NOMO-1 (cell line): ENCODE measurements around the gene STMN3.
A peak's percentile ranks its signal among the peaks of the same experiment; 100 is the strongest.
"Not testable (repeated sequence)": the region's sequence is repeated elsewhere in the genome, so short reads cannot be mapped to it uniquely, and the experiment has no call there.

Experiments
- DNase-seq, 2 experiments: peaks; one replicate each; lab custom pipeline; 2025; ENCODE audit not compliant: unreplicated experiment in 2 of 2; lab: John Stamatoyannopoulos, UW

Gene STMN3

DNA sequence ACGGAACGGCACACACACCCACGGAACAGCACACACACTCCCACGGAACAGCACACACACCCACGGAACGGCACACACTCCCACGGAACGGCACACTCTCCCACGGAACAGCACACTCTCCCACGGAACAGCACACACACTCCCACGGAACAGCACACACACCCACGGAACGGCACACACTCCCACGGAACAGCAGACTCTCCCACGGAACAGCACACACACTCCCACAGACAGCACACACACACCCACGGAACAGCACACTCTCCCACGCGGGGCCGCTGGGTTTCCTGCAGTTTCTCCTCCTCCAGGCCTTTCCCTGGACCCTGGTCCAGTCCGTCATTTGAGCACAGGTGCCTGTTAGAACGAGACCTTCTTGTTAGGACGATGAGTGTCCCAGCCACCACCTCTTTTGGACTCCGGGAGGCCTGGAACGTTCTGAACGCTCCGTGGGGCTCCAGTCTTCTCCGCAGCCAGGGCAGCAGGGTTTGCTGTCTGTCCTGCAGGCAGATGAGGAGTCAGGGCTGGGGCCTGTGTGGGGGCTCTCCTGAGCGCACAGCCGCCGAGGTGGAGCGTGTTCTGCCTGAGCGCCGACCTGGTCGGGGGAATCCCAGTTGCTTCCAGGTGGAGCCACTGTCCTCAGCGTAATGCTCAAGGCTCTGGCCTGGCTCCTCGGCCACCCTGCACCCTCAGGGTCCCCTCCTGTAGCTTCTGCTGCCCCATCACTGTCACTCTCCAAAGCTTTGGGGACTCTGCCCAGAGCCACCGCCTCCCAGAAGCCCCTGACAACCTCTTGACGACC is 25.6 kb upstream of the STMN3 start:
- no peak for DNase-seq

DNA sequence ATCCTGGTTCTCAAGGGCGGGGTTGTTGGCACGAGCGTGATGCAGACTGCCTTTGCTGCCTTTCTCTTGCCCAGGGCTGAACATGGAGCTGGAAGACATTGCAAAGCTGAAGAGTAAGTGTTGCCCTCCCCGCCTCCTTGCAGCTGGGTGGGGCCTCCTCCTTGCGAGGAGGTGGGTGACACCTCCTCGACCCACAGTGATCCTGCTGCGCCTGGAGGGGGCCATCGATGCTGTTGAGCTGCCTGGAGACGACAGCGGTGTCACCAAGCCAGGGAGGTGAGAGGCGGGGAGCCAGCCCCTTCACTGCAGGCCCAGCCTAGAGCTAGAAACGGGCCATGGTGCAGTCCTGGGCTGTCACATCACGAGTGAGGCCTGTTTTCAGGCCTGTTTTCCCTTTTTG is 24.8 kb upstream of the STMN3 start:
- DNase-seq, result no peak

DNA sequence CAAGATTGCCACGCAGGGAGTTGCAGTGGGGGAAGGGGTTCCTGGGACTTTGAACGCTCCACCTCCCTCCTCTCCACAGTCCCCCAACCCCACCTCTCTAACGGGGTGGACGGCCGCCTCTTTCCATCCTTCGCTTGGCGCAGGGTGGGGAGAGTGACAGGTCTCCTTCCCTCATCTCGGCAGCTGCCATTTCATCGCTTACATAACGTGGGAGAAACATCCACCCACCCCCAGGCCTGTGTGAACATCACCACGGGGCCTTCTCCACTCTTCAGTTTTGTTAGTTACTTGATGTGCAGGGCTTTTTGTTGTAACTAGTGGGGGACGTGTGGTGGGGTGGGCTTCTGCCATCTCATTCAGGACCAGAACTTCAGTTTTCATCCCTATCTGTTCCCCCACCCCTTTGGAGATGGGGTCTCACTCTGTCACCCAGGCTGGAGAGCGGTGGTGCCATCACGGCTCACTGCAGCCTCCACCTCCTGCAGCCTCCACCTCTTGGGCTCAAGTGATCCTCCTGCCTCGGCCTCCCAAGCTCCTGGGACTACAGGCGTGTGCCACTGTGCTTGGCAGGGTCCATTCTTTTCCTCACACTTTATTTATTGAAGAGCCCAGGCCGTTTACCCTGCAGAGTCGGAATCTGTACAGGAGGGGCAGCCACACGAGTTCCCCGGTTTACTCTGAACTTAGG is 22.6 kb upstream of the STMN3 start:
- no peak for DNase-seq

DNA sequence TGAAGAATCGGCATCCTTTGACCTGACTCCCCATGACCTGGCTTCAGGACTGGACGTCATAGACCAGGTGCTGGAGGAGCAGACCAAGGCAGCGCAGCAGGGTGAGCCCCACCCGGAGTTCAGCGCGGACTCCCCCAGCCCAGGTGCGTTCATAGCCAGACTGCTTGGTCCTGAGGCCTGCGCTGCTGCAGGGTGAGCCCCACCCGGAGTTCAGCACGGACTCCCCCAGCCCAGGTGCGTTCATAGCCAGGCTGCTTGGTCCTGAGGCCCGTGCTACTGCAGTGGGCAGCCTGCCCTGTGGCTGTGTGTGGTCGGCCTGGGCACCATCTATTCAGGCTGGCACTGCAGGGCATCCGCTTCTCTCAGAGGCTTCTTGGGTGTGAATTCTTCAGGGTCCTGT is 20.7 kb upstream of the STMN3 start:
- no peak for DNase-seq

DNA sequence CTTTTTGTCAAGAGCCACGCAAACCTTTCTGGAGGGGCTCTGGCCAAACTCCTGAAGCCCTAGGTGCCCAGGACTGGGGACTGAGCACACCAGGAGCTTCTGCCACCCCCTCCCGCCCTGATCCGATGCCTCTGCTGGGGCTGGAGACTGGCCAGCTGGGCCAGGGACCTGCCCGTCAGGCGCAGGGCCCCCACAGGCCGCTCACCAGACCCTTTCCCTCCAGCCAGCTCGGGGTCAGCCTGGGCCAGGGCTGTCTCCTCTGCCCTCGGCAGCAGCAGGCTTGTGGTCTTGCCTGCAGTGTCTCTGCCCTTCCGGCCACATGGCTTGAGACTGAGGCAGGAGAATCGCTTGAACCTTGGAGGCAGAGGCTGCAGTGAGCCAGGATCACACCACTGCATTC is 19.4 kb upstream of the STMN3 start:
- no peak for DNase-seq

DNA sequence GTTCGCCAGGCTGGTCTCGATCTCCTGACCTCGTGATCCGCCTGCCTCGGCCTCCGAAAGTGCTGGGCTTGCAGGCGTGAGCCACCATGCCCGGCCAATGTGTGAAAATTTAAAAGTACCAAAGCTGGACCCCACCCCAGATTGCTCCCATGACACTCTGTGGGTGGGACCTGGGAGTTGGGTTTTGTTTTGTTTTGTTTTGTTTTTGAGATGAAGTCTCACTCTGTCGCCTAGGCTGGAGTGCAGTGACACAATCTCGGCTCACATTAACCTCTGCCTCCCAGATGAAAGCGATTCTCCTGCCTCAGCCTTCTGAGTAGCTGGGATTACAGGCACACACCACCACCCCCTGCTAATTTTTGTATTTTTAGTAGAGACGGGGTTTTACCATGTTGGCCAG is 18.5 kb upstream of the STMN3 start:
- not testable (repeated sequence) for DNase-seq

DNA sequence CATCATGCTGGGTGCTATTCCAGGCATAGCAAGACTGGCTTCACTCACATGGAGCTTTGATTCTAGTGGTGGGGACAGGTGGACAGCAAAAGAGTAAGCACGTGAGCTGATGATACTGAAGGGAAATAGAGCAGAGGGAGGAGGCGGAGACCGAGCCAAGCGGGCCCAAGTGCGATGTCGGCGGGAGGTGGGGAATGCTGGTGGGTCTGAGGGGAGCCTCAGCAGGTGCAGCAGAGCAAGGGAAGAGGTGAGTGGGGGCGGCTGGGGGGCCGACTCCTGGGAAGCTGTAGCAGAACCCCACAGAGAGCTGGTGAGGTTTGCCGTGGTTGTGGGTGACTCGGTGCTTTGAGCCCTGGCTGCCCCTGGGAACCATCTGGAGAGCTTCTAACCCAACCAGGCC is 15.1 kb upstream of the STMN3 start:
- DNase-seq, result no peak

DNA sequence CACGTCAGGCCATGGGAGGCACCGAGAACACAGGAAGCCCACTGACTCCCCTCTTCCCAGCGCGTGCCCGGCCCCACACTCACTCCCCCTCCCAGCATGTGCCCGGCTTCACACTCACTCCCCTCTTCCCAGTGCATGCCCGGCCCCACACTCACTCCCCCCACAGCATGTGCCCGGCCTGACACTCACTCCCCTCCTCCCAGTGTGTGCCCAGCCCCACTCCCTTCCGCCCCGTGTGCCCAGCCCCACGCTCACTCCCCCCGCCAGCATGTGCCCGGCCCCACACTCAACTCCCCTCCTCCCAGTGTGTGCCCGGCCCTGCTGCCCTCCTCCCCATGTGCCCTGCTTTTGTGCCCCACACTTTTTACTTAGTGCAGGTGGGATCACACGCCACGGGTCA is 14.6 kb upstream of the STMN3 start:
- DNase-seq, result no peak

DNA sequence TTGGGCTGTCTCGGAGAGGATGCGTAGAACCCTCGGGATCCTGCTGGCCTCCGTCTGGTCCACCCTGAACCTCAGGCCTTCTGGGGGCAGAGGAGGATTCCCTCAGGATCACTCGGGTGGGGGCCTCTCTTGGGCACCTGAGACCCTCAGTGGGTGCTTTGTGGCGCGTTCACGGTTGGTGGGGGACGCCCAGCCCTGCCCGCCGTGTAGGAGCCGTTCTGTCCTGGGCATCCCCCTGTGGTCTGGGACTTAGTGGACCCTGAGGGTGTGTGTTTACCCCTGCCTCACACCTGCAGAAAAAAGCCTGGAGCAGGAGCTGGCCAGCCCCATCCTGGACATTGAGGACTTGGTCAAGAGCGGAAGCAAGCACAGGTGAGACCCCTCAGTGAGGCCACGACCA is 12.5 kb upstream of the STMN3 start:
- no peak for DNase-seq

DNA sequence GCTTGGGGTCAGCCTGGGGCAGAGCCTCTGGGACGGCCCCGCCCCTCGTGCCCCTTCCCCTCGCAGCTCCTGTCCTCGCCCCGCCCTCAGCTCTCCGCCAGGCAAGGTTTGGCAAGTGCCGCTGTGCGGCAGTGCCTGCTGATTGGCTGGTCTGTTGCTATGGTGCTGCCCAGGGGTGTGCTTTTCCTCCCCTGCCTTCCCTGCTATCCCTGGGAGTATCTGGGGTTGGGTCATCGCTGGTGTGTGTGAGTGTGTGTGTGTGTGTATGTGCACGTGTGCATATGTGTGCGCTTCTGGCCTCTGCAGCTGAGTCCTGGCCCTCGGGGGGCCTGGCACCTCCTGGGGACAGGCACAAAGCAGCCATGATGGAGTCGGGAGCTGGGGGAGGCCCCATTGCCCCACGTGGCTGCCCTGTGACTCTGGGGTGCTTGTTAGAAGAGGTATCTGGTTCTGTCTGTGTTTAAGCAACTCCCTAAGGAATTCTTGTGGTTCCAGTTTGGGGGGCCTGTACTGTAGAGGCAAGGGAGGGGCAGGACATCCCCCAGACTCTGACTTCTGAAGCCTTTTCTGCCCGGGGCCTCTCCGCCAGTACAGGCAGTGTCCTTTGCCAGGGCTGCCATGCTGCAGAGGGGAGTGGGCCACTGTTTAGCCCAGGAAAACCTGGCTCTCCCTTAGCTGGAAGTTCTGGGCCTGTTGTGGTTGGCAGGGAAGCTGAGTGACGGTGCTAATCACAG is 11.8 kb upstream of the STMN3 start:
- no peak for DNase-seq

DNA sequence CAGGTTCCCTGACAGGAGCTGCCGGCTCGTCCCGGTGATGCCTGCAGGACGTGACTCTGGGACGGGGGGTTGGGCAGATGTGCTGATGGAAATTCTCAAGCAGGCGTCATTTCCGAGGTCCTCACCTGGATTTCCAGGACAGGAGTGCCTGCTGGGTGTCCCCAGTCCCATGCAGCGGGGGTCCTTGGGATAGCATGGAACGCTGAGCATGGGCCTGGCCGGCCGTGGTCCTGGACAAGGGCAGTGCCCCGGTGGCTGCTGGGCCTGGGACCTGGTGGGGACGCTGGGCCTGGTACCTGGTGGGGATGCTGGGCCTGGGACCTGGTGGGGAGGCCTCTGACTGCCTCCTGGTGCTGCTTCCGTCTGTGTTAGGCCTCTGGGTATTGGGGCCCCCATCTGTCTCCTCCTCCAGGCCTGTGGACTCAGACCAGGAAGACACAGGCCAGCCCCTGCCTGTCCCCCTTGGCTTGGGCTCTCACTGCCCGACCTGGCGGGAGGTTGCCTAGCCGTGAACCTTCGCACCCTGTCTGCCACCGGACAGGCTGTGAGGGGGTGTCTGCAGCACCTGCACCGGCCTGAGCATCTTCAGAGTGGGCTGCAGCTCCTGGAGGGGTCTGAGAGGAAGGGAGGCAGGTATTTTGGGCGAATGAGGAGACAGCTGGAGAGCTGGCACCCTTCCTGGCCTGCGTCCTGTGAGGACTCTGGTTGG is 11.1 kb upstream of the STMN3 start:
- DNase-seq, result no peak

DNA sequence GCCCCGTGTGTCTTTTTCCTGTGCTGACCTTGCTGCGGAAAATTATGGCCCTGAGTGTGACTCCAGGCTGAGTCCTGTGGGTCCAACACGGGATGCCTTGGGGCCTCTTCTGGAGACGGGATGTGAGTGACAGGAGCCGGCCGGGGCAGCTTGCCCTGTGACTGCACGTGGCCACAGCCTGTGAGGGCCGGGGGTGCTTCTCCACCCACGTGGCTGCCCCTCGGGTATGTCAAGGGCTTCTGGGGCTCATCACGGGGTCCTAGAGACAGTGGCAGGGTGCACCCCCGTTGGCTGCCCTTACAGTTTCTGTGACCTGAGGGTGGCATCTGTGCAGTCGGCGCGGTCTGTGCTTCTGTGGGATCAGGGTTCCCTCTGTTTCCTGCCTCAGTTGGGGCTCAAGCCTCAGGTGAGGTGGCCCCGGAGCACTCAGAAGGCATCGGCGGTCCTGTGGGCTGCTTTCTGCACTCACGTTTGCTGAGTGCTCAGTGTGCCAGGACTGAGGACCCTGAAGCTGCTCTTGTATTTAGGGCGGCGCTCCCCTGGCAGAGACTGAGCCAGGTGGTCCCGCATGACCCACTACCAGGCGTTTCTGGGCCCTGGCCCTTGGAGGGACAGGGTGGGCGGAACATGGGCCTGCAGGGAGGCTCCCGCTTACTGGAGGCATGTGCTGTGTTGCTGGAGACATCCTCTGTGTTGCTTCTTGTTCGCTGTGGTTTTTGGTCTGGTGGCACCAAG is 10.3 kb upstream of the STMN3 start:
- no peak for DNase-seq

DNA sequence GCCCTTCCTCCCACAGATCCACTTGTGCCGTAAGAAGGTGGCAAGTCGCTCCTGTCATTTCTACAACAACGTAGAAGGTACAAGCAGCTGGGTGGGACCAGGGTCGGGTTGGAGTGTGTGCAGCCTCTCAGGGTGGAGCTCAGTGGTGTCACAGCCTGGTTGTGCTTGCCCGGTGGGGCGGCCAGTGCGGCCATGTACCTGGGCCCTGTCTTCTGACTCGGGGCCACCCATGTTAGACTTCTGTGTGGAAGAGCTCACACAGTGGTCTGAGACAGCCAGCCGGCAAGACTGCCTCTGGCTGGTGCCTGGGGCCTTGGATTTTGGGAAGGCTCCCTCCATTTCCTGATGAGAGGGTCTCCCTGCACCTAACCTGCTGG is 9.6 kb upstream of the STMN3 start:
- DNase-seq, result no peak

DNA sequence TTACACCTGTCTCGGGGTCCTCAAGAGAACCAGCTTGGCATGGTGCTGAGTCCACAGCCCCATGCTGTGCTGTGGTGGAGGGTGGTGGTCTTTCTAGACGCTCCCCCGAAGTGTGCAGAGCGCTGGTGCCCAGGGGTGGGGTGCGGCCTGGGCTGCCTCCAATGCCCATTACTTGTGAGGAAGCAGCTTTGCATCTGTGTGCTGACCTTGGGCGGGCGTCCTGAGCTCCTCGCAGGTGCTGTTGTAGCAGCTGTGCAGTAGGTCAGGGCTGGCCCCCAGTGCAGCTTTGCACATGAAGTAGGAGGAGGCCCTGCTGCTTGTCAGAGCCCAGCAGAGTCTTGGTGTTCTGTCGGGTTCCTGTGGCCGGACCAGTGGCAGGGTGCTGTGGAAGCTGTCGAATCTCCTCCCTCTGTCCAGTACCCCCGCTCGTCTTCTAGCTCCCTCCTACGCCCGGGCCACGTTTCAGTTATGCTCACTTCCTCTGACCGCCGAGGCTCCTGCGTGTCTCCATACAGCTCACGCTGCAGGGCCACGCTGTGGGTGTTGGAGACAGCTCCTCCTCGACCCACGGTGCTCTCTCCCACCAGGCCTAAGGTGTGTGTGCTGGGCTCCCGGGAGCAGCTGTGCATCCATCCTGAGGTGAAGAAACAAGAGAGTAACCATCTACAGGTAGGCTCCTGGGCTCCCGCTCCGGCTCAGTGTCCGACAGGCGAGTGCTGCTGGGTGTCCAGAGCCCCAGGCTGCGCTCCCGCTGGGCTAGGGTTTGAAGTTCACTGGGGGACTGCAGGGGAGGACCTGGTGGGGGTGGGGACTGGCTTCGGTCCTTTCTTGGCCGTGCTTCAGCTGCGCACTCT is 9.0 kb upstream of the STMN3 start:
- DNase-seq, result no peak

DNA sequence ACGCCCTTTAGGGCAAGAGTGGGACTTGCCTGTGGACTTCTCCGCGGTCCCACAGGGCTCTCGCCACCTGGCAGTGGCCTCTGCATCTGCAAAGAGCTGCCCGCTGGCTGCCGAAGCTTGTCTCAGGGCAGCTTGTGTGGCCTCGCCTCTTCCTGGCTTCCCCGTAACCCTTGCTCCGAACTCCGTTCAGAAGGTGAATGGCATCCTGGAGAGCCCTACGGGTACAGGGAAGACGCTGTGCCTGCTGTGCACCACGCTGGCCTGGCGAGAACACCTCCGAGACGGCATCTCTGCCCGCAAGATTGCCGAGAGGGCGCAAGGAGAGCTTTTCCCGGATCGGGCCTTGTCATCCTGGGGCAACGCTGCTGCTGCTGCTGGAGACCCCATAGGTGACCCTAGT is 7.9 kb upstream of the STMN3 start:
- DNase-seq, result no peak

DNA sequence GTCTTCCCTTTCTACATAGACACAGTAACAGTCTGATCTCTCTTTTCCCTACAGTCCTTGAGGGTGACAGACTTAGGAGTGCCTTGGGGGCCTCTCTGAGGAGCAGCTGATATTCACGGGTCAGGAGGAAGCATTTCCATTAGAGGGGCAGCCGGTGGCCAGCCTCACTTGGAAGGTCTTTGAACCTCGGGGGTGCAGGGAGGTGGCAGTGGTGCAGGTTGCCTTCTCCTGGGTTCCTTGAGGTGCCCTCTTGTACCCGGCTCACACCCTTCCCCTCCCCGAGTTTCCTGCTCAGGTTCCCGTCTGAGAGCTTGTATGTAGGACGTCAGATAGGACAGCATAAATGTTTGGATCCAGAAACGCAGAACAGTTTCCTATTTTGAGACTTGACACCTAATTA is 7.4 kb upstream of the STMN3 start:
- DNase-seq, result no peak

DNA sequence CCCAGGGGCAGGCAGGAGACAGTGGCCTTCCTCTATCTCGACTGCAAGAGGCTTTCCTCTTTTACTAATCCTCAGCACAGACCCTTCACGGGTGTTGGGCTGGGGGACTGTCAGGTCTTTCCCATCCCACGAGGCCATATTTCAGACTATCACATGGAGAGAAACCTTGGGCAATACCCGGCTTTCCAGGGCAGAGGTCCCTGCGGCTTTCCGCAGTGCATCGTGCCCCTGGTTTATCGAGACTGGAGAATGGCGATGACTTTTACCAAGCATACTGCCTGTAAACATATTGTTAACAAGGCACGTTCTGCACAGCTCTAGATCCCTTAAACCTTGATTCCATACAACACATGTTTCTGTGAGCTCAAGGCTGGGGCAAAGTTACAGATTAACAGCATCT is 7.0 kb upstream of the STMN3 start:
- not testable (repeated sequence) for DNase-seq

DNA sequence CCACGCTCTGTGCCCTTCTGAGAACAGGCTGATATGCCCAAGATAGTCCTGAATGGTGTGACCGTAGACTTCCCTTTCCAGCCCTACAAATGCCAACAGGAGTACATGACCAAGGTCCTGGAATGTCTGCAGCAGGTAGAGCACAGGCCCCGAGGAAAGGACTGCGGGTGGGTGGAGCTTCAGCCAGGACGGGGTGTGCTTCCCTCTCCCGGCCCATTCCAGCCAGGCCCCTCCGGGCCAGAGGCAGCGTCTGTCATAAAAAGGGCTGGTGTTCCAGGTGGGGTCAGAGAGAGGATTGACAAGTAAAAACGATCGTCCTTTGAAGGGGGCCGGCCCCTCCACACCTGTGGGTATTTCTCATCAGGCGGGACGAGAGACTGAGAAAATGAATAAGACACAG is 6.1 kb upstream of the STMN3 start:
- no peak for DNase-seq

DNA sequence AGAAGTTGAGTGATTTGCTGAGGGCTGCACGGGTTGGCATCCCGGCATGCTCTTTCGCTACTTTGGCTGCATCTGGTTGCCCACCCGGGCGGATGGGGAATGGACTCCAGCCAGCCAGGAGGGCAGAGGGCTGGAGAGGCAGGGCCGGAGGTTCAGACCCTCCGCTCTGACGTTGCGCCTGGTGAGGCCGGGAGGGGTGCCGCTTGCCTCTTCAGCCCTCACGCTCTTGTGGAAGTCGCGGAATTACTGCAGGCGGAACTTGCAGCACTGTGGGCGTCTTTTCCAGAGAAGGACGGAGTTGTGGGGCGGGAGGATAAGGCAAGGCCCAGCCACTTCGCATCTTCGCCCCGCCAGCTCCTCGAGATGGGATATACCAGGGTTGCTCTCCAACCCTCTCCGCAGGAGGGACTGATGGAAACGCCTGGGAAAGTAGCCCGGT is 5.5 kb upstream of the STMN3 start:
- peak; percentile 33 to 42 for DNase-seq
